ENCODE results near the gene HOXA3. TPM values are rescaled to one million over a fixed set of nuclear protein-coding genes. Genes with fewer than 3 reads are reported as not detected.

HOXA3 gene
- total and polyA plus RNA-seq, 2 of the 13 experiments (the other 11 are each of a cell fraction or from before 2014, with no cell fraction given), result 2.9 to 4.6 TPM

DNA sequence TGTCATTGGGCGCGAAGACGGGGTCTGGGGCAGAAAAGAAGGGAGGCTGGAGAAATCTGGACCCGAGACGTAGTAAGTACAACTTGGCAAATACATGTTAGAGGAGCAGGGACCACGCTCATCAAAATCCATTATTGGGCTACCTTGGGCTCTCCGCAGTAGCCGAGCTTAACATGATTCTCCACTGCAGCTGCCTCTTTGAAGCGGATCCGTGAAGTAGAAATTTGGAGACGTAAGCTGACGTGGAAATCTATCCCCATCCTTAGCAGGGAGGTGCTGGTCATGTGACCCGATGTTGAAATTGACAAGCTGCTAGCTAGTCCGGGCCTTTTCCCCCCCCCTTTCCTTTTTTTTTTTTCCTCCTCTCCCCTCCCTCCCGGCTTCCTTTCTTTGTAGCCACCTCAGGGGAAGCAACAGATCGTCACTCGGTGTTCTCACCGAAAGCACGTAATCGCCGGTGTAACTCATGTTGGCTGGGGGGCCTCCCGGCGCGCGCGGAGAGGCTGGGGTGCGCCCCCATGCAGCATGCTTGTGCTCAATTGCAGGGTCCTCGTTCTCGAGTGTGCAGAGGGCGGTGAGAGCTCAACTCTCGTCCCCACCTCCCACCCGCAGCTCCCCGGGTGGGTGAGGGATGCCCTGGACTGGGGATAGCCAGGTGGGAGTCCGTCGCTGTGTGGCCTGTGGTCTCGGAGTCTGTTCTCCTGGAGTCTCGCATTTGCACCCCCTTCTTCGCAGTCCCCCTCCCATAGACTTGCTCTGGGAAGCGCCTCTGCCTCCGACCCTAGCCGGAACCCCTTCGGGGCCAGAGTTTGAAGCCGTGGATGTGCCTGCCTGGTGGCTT is 32.9 kb upstream of the HOXA3 start, which contains the start of gene HOXA11:
Gene HOXA11 (minus strand): TSS at position 220 of the 841 bp plus-strand sequence. CDS start 88 bp downstream, at position 132.
- 31% methylated on average over 30 of the region's 43 CpGs for whole genome bisulfite sequencing (ENCODE audit: low lambda C conversion rate)
- no peaks in the 10 kb centered on the region for H3K36me3 ChIP-seq (replicated peaks in 1 of 2; ENCODE audit: control insufficient read depth in 1 of 2, insufficient read depth in 2 of 2, low read length in 2 of 2)
- H3K4me3 ChIP-seq (replicated peaks in 1 of 3; ENCODE audit: insufficient read depth in 1 of 3, low read depth in 2 of 3, low read length in 3 of 3), result peak within 1 kb of the TSS; percentile 52 to 67 (median 64)
- ATAC-seq (no peak), DNase-seq (ENCODE audit: low spot score) (no peak), FAIRE-seq (no peak)
- ChIA-PET POLR2A (interaction anchor here (0.6 kb wide), 1 partner anchor 11 kb away, joined by 3 read pairs; no protein-coding TSS in a partner anchor), CTCF (ENCODE audit: low intra/inter-chr PET ratio, low total read pairs) (no interaction called here)
- H3K27ac ChIP-seq (ENCODE audit: extremely low read length, insufficient read depth, low read length), result no peak within 1 kb of the TSS
- peaks cover 34 to 96% of the 10 kb centered on the region in 2 experiments for H3K27me3 ChIP-seq (ENCODE audit: control insufficient read depth in 1 of 2, insufficient read depth in 2 of 2, low read length in 2 of 2)
- TF ChIP-seq SMARCC2 (IDR thresholded peaks at IDR 0.05) (no peak), ZFX (CRISPR knock-in tag; IDR thresholded peaks at IDR 0.05; ENCODE audit: low read depth) (no peak), ZNF251 (CRISPR knock-in tag; IDR thresholded peaks at IDR 0.05) (no peak), NFYC (CRISPR knock-in tag; IDR thresholded peaks at IDR 0.05) (no peak), RAD51 (IDR thresholded peaks at IDR 0.05; ENCODE audit: borderline replicate concordance) (no peak; the same call in 1 of the 2 replicates), IKZF4 (CRISPR knock-in tag; IDR thresholded peaks at IDR 0.05; ENCODE audit: borderline replicate concordance, low read depth, not compliant biosample characterization) (no peak), MED8 (CRISPR knock-in tag; IDR thresholded peaks at IDR 0.05; ENCODE audit: insufficient replicate concordance) (no peak)
- H3K79me2 ChIP-seq (ENCODE audit: insufficient read depth, low read length), result no peaks in the 10 kb centered on the region
- H3K4me2 ChIP-seq (ENCODE audit: low read depth, low read length), result peak within 1 kb of the TSS; percentile 84
- no peak within 1 kb of the TSS for H3K9ac ChIP-seq (ENCODE audit: insufficient read depth, low read depth, low read length)
- H4K20me1 ChIP-seq (ENCODE audit: insufficient read depth, low read length), result peaks cover 6% of the 10 kb centered on the region; the same call in 1 of the 2 replicates
- no peak within 1 kb of the TSS for H2AFZ ChIP-seq (ENCODE audit: low read length)
- BruUV-seq (replicated peaks), result no TSS peak
- intact Hi-C loops (cut with micrococcal nuclease; ENCODE audit: unreplicated experiment), result no loop called here
- peaks cover 39% of the 10 kb centered on the region for H3K4me1 ChIP-seq (ENCODE audit: insufficient read depth, low read length)
- H3K9me3 ChIP-seq (ENCODE audit: low read length), result no peaks in the 10 kb centered on the region
- in situ Hi-C loops (cut with HindIII; ENCODE audit: extremely low pct_ligation_motif_present, low pct_unique_long_range_greater_than_20kb), result no loop called here

All from HepG2 (cell line).